Measurements from ENCODE around the gene LTB4R2. TPM values are rescaled to one million over a fixed set of nuclear protein-coding genes. Genes with fewer than 3 reads are reported as not detected.

The LTB4R2 gene
- total and polyA plus RNA-seq, 7 donors = under 0.01 to 5.5 (median 3.6) TPM; not detected in 1

DNA sequence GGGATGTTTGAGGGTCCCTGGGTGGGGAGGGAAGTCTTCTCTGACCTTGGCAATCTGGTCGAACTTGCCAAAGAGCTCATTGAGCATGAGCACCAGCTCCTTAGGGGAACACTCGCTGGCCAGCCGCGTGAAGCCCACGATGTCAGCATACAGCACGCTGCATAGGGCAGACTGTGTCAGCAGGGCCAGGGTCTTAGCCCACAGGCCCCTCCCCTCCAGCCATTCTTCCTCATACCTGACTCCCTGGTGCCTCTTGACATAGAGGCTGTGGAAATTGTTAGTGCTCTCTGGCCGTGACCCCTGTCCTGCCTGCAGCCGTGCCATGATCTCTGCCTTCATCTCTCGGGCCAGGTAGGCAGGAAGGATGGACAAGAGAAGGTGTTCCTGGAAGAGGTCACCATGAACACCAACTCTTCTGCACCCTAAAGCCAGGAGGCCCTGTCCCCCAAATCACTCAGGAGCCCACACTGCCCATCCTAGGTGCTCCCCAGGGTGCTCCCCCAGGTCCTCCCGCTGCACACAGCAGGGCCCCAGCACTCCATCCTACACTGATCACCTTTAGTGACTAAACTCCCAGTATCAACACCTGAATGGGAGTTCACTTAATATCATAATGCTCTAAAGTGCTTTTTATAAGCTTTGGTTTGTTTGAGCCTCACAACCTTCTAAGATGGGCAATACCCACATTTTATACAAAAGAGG lies 21.2 kb downstream of the LTB4R2 start:
- Histone ChIP-seq H3K4me3 (no peak overlapping the region), H3K27me3 (peaks cover 8 to 48% (median 36%) of the 10 kb centered on the region in 3 donors), H3K36me3 (no peaks in the 10 kb centered on the region), H3K4me1 (peaks cover 0 to 36% (median 31%) of the 10 kb centered on the region in 4 donors), H3K27ac (no peak overlapping the region), H3K9me3 (no peaks in the 10 kb centered on the region)
- intact Hi-C loops (cut with DNase I) = loop anchor here (5.0 to 10.0 kb wide), 2 partner anchors 81 to 344 kb away; no protein-coding TSS in a partner anchor
- no peak for DNase-seq
- TF ChIP-seq POLR2A (IDR thresholded peaks at IDR 0.05) (no peak), EP300 (IDR thresholded peaks at IDR 0.05) (no peak), POLR2AphosphoS5 (IDR thresholded peaks at IDR 0.05) (no peak)
- TF ChIP-seq, protein P1, sequence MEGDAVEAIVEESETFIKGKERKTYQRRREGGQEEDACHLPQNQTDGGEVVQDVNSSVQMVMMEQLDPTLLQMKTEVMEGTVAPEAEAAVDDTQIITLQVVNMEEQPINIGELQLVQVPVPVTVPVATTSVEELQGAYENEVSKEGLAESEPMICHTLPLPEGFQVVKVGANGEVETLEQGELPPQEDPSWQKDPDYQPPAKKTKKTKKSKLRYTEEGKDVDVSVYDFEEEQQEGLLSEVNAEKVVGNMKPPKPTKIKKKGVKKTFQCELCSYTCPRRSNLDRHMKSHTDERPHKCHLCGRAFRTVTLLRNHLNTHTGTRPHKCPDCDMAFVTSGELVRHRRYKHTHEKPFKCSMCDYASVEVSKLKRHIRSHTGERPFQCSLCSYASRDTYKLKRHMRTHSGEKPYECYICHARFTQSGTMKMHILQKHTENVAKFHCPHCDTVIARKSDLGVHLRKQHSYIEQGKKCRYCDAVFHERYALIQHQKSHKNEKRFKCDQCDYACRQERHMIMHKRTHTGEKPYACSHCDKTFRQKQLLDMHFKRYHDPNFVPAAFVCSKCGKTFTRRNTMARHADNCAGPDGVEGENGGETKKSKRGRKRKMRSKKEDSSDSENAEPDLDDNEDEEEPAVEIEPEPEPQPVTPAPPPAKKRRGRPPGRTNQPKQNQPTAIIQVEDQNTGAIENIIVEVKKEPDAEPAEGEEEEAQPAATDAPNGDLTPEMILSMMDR (IDR thresholded peaks at IDR 0.05) = no peak
- 87 to 95% methylated on average over 10 of the region's 10 CpGs for WGBS, 2 donors

DNA sequence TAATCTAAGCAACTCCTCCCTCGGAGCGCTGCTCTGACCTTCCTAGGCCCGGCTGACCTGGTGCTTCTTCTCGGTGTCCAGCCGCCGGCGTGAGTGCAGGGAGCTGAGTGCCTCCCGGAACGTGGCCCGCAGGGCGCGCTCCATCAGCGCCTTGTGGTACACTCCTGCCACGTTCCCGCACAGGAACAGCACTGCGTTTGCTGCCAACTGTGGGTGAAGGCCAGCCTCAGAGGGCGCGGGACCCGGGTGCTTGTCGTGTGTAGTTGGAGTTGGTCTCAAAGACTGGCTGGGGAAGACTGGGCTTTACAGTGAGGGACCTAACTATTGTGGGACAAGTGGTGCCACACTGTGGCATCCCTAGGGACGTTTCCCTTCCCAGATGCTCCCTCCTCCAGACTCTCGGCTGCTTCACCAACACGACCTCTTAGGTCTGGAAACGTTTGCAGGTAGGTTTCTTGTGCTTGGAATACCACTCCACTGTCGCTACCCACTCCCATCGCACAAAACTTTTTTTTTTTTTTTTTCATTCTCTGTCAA lies 21.9 kb downstream of the LTB4R2 start:
- peaks cover 0 to 36% (median 31%) of the 10 kb centered on the region in 4 donors for H3K4me1 ChIP-seq
- WGBS, 2 donors = 49 to 64% methylated on average over 26 of the region's 26 CpGs
- no peaks in the 10 kb centered on the region for H3K9me3 ChIP-seq
- TF ChIP-seq, protein P1 (IDR thresholded peaks at IDR 0.05) = no peak
- no peak for TF ChIP-seq POLR2AphosphoS5 (IDR thresholded peaks at IDR 0.05)
- TF ChIP-seq EP300 (IDR thresholded peaks at IDR 0.05) = no peak
- TF ChIP-seq POLR2A (IDR thresholded peaks at IDR 0.05) = no peak
- DNase-seq = no peak
- intact Hi-C loops (cut with DNase I) = loop anchor here (1.0 to 10.0 kb wide), 3 partner anchors 81 to 343 kb away; no protein-coding TSS in a partner anchor
- peak overlapping the region in 1 of 4 donors; percentile 19 for H3K4me3 ChIP-seq
- H3K27ac ChIP-seq = no peak overlapping the region
- H3K36me3 ChIP-seq = no peaks in the 10 kb centered on the region
- peaks cover 8 to 52% (median 43%) of the 10 kb centered on the region in 3 donors for H3K27me3 ChIP-seq

DNA sequence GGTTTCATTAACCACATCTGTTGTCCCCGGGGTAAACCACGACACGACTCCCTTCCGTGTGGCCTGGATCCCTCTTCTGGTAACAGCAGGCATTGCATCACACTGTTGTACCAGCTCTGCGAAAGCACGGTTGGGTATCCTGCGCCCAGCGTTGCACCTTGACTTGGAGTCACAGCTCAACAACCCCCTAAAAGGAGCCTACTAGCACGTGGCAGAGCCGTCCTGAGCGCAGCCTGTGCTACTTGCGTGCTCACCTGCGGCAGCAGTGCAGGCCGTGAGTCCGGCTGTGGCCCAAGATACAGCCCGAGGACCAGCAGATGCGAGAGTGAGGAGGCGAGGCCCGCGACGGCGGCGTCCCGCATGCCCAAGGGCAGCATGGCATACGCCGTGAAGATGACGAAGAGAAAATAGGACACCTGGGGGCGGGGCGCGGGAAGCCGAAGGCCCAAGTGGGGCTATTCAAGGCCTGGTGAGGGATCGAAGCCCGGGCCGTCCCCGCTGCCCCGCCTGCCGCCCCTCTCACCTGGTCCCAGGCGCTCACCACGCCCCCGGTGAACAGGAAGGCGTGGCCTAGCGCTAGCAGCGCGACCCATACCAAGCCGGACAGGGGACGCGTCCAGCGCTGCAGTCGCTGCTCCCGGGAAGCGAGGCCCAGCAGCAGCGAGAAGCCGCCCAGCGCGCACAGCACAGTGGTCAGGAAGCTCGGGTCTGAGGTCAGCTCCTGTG lies 22.5 kb downstream of the LTB4R2 start:
- intact Hi-C loops (cut with DNase I) = loop anchor here (1.0 to 10.0 kb wide), 3 partner anchors 80 to 342 kb away; no protein-coding TSS in a partner anchor
- H3K4me1 ChIP-seq = peaks cover 0 to 36% (median 31%) of the 10 kb centered on the region in 4 donors
- peak overlapping the region in 3 of 4 donors; percentile 9 to 19 (median 16) for H3K4me3 ChIP-seq
- WGBS, 2 donors = 3 to 10% methylated on average over 56 of the region's 56 CpGs
- peak; percentile 81 for DNase-seq
- no peaks in the 10 kb centered on the region for H3K9me3 ChIP-seq
- H3K27ac ChIP-seq = no peak overlapping the region
- TF ChIP-seq, protein P1 (IDR thresholded peaks at IDR 0.05) = peak; percentile 66 to 70 (median 68)
- TF ChIP-seq POLR2AphosphoS5 (IDR thresholded peaks at IDR 0.05) (no peak), POLR2A (IDR thresholded peaks at IDR 0.05) (no peak)
- H3K36me3 ChIP-seq = no peaks in the 10 kb centered on the region
- peaks cover 8 to 52% (median 49%) of the 10 kb centered on the region in 3 donors for H3K27me3 ChIP-seq

DNA sequence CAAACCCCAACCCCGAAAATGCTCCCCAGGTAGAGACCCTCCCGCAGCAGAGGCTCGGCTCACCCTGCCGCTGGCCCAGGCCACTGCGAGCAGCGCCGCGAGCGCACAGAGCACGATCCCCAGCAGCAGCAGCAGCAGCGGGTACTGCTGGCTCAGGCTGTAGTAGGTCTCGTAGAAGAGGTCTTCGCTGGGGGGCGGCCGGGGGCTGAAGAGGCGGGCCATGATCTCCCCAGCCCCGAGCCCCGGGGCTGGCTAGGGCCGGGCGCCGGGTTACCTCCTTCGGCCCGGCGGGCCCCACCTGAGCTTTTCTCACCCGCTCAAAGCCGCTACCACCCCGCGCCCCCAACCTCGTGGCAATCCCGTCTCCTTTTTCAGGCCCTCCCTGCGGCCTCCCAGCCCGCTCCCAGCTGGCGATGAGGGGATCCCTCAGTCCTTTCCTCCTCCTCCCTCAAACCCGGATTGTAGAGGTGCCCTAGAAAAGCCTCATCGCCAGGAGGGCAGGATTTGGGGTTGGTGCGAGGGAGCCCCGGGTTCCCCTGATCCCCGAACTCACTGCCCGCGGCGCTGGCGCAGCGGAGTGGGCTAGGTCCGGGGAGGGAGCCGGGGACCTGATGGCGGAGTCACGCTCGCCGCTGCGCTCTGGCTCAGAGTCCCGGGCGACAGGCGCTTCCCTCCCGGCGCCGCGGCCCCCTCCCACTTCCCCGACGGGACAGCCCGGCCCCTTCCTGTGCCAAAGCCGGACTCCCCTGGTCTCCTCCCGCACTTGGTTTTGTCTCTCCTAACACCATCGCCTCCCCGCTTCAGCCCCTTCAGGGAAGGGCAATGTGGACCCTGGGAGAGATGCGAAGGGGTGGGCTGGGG lies 24.7 kb downstream of the LTB4R2 start, which contains the start of gene ADCY4:
TSS of gene ADCY4 (minus strand) at position 641 of the 861 bp plus-strand sequence. CDS start at position 222, 419 bp downstream.
- H3K4me1 ChIP-seq = peaks cover 0 to 40% (median 31%) of the 10 kb centered on the region in 4 donors
- no peaks in the 10 kb centered on the region for H3K9me3 ChIP-seq
- TF ChIP-seq, protein P1 (IDR thresholded peaks at IDR 0.05) = no peak
- no peak for TF ChIP-seq POLR2A (IDR thresholded peaks at IDR 0.05)
- TF ChIP-seq POLR2AphosphoS5 (IDR thresholded peaks at IDR 0.05) = peak in 2 of 4 donors; percentile 10 to 41
- peak within 1 kb of the TSS; percentile 16 to 39 (median 30) for H3K4me3 ChIP-seq
- WGBS, 2 donors = 7 to 9% methylated on average over 65 of the region's 65 CpGs
- peaks cover 8 to 69% (median 56%) of the 10 kb centered on the region in 3 donors for H3K27me3 ChIP-seq
- peak within 1 kb of the TSS; percentile 15 to 70 (median 50) for H3K27ac ChIP-seq
- intact Hi-C loops (cut with DNase I) = loop anchor here (5.0 to 10.0 kb wide), 2 partner anchors 78 to 340 kb away; no protein-coding TSS in a partner anchor
- no peak for DNase-seq
- H3K36me3 ChIP-seq = no peaks in the 10 kb centered on the region

Measured in sigmoid colon (tissue), 7 donors.